Measurements from ENCODE around the gene AEBP1.
A peak's percentile ranks its signal among the peaks of the same experiment; 100 is the strongest.

The AEBP1 gene

GRCh38 chr7:44106311-44107065 lies 2.3 kb downstream of the AEBP1 start:
- DNase-seq, result no peak

- DNase-seq, result no peak
Measured at GRCh38 chr7:44107116-44107960, 3.2 kb downstream of the AEBP1 start.

- DNase-seq, result no peak
Measured at GRCh38 chr7:44107961-44108767, 4.0 kb downstream of the AEBP1 start.

GRCh38 chr7:44108768-44109750 lies 4.9 kb downstream of the AEBP1 start:
- DNase-seq, result no peak

GRCh38 chr7:44109991-44110390 lies 5.8 kb downstream of the AEBP1 start:
- no peak for DNase-seq

- no peak for DNase-seq
Measured at GRCh38 chr7:44110719-44111635, 6.8 kb downstream of the AEBP1 start.

DNA sequence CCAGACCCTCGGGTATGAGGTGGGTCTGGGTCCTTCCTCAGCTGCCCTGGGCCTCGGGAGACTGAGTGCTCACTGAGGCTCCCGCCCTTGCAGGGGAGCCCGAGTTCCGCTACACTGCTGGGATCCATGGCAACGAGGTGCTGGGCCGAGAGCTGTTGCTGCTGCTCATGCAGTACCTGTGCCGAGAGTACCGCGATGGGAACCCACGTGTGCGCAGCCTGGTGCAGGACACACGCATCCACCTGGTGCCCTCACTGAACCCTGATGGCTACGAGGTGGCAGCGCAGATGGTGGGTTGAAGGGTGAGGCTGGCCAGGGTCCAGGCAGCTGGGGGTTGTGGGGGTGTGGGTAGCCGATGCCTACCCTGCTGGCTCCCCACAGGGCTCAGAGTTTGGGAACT lies 7.6 kb downstream of the AEBP1 start:
- DNase-seq, result no peak

DNA sequence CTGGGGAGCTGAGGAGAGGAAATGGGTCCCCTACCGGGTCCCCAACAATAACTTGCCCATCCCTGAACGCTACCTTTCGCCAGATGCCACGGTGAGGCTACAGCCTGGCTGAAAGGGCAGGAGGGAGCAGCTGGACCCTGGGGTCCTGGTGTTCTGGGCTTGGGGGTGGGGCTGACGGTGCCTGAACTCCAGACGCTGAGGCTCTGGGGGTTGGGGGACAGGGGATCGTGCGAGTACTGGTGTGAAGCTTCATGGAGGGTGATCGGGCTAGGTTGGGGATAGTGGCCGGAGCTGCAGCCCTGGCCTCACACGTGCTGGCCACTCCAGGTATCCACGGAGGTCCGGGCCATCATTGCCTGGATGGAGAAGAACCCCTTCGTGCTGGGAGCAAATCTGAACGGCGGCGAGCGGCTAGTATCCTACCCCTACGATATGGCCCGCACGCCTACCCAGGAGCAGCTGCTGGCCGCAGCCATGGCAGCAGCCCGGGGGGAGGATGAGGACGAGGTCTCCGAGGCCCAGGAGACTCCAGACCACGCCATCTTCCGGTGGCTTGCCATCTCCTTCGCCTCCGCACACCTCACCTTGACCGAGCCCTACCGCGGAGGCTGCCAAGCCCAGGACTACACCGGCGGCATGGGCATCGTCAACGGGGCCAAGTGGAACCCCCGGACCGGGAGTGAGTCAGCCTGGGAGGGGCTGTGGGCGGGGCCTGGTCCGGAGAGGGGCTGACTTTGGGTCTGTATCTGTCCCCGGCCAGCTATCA lies 8.3 kb downstream of the AEBP1 start:
- no peak for DNase-seq

DNA sequence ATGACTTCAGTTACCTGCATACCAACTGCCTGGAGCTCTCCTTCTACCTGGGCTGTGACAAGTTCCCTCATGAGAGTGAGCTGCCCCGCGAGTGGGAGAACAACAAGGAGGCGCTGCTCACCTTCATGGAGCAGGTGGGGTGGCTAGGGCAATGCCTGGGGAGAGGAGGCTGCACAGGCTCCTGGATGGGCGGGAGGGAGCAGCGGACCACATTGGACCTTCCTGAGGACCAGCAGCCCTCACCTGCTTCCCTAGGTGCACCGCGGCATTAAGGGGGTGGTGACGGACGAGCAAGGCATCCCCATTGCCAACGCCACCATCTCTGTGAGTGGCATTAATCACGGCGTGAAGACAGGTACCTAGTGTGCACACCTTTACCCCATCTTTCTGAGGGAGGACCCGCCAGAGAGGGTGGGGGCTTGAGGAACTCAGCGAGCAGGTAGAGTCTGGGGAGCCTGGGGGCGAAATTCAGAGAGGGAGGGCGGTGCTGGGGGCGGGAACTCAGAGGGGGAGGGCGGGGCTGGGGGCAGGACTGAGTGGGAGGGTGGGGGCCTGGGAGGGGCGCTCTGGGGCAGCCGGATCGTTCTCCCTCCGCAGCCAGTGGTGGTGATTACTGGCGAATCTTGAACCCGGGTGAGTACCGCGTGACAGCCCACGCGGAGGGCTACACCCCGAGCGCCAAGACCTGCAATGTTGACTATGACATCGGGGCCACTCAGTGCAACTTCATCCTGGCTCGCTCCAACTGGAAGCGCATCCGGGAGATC lies 9.0 kb downstream of the AEBP1 start:
- DNase-seq, result no peak

- DNase-seq, result peak; percentile 15
Measured at GRCh38 chr7:44113764-44114354, 9.7 kb downstream of the AEBP1 start.

DNA sequence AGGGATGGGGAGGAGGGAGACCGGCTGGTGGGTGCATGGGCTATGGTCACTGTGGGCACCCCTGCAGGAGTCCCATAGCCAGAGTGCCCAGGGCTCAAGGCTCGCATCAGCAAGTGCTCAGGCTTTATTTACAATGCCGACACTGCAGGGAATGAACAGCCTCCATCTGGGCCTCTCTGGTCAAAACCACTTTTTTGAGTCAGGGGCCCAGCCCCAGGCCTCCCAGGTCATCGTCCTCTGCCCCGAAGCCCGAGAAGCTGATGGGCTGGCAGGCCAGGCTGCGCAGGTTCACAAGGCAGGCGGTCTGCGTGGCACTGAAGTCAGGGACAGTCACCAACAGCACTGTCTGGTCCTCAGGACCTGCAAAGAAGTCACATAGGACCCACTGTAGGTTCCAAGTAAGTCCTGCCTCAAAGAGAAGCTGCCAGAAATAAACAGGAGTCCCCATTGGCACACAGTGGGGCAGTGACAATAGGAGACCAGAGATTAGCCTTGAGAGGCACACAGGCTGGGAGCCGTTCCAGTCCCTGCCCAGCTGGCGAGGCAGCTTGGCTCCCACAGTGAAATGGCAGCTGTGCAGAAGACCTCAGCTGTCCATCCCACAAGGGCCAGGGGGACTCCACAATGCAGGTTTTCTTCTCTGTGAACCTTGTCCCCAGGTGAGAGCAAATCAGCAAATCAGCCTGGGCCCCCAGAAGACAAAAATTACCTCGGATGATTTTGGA lies 10.6 kb downstream of the AEBP1 start:
- DNase-seq, result no peak

DNA sequence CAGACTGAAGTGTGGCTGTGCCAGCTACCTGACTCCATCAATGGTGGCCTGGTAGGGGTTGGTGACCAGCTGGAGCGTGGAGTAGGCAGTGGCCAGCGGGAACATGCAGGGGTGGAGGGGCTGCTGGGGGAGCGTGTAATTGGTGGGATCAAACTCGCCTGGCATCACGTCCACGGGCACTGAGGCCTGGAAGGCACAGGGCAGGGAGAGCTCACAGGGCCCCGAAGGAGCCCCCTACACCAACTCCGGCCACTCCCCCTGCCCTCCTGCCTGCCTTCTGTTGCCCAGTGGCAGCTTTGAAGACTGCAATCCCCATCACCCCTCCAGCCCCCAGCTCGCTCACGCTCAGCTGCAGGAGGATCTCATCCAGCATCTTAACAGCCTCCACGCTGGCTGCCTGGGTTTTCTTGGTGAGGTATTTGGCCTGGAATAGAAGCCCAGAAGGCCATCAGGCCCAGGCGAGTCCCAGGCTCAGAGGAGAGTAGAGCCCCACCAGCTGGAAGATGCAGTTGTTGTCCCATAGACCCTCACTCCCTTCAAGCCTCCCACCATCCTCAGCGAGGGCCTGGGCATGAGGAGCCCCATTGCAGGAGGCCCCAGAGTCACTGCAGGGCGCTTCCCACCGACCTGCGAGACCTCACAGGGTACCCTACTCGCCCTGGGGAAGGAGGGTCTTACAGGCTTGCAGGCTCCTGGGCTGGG lies 12.1 kb downstream of the AEBP1 start:
- peak; percentile 14 for DNase-seq

DNA sequence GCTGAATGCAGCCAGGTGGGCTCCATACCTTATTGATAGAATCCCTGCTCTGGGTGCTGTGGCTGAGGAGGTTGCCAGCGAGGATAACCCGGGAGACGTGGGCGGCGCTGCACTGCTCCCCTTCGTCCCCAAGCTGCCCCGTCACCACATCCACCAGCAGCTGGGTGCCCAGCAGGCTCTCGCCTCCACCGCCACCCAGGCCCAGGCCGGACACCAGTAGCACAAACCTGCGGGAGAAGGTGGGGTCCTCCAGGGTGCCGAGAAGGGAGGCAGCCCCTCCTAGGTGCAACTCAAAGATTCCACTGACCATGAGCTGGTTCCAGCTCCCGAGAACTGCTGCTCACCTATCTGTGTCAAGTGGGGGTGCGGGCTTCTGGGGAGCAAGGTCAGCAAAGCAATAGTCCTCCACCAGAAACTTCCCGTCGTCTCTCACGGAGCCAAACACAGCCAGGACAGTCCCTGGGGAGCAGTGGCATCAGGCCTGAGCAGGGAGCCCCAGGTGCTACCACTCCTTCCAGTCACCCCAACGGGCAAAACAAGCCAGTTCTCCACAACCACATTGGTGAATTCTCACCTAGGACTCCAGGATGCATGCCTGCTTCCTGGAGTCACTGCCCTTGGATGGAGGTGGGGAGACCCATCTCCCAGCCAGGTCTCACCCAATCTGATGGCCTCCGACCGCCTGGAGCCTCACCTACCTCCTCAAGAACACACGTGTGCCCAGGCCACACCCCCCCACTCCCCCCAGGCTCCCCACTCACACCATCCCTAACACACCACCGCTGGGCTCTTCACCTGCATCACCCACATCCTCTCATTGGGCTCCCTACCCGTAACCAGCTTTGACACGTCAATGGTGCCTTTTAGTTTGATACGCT lies 12.9 kb downstream of the AEBP1 start:
- peak; percentile 12 for DNase-seq

- peak; percentile 12 for DNase-seq
Measured at GRCh38 chr7:44117801-44118429, 13.8 kb downstream of the AEBP1 start.

DNA sequence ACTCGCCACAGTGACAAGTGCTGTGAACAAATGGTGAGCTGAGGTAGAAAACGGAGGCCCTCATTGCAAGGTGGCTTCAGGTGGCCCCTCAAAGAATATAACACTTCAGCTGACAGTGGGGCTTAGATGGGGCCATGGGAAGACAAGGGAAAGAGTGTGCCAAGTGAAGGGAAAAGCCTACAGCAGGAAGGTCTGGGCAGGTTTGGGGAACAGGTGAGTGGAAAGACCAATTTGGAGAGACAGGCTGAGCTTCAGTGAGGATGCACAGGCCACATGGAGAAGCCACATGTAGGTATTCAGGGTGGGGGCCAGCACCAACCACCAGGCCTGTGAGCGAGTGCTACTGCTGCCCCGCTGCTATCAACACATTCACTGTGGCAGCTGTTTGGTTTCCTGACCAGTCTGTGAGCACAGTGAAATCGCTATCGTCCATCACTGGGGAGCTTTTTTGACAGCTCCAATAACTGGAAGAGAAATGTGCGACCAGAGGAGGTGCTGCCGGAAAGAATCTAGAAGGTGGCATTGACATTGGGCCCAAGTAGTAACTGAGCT lies 15.8 kb downstream of the AEBP1 start:
- DNase-seq, result no peak

- DNase-seq, result no peak
Measured at GRCh38 chr7:44120395-44120794, 16.2 kb downstream of the AEBP1 start.
